ENCODE data around the gene FER.

- TF ChIP-seq CTCF (IDR thresholded peaks at IDR 0.05; ENCODE audit: low read depth, low read length) (no peak), EZH2phosphoT487 (IDR thresholded peaks at IDR 0.05; ENCODE audit: low read depth) (no peak)
These were observed 398.9 kb downstream of the FER start for GRCh38 chr5:109146591-109146990.
